Measurements from ENCODE around the gene ADAMTS2.
"Not testable (repeated sequence)": the region's sequence is repeated elsewhere in the genome, so short reads cannot be mapped to it uniquely, and the experiment has no call there.

ADAMTS2 gene

DNA sequence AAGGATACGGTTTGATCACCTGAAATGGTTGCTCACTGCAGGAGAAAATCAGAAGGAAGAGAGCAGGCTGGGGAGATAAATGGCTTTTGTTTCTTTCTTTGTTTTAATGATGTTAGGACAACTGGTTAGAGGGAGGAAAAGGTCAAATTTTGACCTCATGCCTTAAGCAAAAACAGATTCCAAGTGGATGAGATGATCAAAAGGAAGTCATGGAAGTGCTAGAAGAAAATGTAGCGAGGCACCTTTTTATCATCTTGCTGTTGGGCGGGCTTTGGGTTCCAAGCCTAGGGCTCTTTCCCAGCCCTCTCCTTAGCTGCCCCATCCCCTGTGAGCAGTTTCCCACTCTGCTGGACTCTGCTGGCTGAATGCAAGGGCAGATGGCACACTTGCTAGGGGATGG lies 127.9 kb downstream of the ADAMTS2 start:
- no peak overlapping the region for H3K4me3 ChIP-seq (ENCODE audit: low read length)

DNA sequence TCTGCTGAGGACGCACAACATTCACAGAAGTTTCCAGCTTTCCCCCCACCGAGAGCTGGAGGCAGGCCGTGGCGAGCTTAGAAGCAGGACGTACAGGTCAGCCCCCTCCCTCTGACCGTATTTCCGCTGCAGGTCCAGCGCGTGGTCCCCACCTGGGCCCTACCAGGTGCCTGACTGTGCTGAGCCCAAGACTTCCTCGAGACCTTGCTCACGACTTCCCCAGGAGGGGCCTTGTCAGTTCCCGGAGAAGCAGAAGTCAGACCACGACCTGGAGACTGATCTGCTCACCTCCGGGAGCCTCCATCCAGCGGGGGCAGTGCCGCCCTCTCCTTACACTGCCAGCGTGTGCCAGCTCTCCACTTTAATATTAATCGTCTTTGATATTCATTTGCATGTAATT lies 128.9 kb downstream of the ADAMTS2 start:
- DNase-seq (ENCODE audit: low read depth, low spot score); H3K4me3 ChIP-seq (ENCODE audit: low read length): not testable (repeated sequence)

More for the DNA sequence above, 127.9 kb downstream of the ADAMTS2 start:
- no peak for DNase-seq (ENCODE audit: low read depth, low spot score)

DNA sequence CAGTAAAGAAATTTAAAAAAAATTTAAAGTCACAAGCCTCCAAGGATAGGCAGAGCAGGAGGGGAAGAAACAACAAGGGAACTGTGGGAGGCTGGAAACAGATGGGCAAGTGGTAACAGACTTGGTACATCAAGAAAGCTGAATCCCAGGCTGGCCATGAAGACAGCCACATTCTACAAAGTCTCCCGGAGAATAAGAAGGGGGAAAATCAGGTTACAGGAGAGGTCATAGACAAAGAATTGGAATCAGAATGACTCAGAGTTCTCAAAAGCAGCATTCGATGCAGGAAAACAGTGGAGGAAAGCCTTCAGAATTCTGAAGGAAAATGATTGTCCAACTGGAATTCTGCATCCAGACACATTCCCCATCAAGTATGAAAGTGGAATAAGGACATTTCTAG lies 129.7 kb downstream of the ADAMTS2 start:
- no peak for DNase-seq (ENCODE audit: low read depth, low spot score)

DNA sequence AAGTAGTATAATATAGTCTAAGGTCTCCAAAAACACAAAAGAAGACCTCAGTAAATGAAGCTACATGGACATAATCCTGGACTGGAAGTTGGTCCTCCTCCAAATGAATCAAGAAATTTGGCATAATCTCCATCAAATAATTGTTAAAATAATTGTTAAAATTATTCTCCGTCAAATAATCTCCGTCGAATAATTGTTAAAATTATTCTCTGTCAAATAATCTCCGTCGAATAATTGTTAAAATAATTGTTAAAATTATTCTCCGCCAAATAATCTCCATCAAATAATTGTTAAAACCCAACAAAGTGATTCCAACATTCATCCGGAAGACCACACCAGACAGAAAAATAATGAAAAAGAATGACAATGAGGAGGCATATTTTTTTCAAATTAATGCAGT lies 130.6 kb downstream of the ADAMTS2 start:
- no peak overlapping the region for H3K4me3 ChIP-seq (ENCODE audit: low read length)
- no peak for DNase-seq (ENCODE audit: low read depth, low spot score)

More for the DNA sequence above, 129.7 kb downstream of the ADAMTS2 start:
- H3K4me3 ChIP-seq (ENCODE audit: low read length), result no peak overlapping the region

DNA sequence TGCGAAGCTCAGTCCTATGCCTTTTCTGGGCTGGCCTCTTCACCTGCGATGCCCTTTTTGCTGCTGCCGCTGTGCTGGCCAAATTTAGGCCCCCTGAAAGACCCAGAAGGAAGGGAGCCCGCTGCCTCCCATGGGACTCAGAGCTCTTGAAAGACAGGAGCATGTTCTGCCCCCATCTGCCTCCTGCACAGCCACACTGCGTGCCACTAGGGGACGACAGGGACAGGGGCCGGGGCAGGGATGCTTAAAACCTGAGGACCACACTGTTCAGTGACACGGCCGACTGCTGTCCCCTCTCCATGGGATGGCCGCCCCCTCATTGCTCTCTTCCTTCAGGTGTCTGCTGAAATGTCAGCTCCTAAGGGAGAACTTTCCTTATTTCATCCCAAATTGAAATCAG lies 132.4 kb downstream of the ADAMTS2 start:
- DNase-seq (ENCODE audit: low read depth, low spot score), result no peak
- no peak overlapping the region for H3K4me3 ChIP-seq (ENCODE audit: low read length)

DNA sequence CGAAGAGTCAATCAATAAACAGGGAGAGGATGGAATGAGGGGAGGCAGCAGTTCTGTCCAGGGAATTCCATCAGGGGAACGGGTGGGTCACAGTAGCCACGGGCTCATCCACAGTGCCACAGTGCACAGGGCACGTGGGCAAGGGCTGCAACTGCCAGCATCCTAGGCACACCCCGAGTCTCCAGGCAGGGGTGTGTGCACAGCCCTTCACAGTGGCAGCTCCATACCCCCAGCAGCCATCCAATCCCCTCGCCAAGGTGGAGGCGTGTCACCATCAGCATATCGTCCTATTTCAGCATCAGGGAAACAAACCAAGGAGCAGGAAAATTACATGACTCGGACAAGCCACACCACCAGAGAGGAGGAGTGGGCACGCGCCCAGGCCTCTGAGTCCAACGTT lies 133.6 kb downstream of the ADAMTS2 start:
- H3K4me3 ChIP-seq (ENCODE audit: low read length), result no peak overlapping the region
- DNase-seq (ENCODE audit: low read depth, low spot score), result no peak

DNA sequence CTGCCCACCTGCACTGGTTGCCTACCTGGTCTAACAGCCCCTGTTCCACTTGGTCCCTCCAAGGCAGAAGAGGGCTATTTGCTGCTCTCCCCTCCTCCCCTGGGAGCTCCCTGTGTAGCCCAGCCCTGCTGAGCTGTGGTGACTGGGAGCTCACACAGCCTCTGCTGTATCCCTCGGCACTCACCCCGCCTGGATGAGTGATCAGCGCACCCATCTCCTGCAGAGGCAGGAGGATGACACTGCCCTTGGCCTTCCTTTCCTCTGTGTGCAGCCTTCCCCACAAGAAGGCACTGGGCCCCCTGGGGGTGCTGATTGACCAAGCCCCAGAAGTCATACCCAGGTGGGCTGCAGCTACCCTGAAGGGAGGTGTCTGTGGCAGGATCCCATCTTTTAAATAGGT lies 134.2 kb downstream of the ADAMTS2 start:
- DNase-seq (ENCODE audit: low read depth, low spot score), result no peak
- H3K4me3 ChIP-seq (ENCODE audit: low read length), result no peak overlapping the region

DNA sequence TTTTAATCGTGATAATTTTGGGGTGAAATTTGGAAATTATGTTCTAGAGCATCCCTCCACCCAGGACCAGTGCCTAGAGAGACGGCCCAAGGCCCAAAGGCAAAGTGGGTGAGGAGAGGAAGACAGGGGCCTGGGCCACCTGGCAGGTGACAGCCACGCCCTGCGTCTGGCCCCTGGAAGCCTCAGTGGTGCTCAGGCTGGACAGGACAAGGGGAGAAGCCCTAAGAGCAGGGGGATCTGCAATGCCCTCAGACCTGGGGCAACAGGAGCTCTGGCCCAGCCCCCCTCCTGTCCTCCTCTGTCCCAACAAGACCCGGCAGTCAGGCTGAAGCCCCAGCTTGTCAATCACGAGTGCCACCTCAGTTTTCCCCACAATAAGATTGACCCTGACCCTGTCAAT lies 134.8 kb downstream of the ADAMTS2 start:
- no peak for DNase-seq (ENCODE audit: low read depth, low spot score)
- H3K4me3 ChIP-seq (ENCODE audit: low read length), result no peak overlapping the region

DNA sequence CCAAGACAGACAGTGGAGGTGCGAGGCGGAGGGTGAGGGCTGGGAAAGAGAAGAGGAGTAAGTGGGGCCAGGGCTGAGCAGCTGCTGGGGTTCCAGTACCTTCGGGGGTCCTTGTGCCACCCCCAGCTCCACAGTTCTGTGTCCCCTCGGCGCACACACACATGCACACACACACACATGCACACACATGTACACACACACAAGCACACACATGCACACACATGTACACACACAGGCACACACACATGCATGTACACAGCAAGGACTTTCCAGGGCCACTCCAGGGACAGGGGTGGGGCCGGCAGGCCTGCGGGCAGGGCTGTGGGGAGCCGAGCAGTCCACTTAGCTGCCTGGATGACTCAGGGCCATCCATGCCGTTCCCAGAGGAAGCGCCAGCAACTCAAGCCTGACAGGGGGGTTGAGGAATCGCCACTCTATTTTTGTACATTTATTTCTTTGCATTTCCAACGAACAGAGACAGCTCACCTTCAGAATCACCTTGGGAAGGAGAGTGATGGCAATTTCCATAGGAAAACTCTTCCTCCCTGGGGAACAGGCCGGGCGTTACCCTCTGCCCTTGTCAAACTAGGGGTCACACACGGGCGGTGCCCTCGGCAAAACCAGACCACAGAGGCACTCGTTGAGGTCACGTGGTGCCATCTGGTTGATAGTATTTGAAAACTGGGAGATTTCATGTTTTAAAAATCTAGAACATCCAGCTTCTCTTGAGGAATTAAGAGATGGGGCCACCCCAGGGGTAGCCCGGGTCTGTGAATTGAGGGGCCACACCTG lies 135.7 kb downstream of the ADAMTS2 start:
- no peak for DNase-seq (ENCODE audit: low read depth, low spot score)
- H3K4me3 ChIP-seq (ENCODE audit: low read length), result no peak overlapping the region

DNA sequence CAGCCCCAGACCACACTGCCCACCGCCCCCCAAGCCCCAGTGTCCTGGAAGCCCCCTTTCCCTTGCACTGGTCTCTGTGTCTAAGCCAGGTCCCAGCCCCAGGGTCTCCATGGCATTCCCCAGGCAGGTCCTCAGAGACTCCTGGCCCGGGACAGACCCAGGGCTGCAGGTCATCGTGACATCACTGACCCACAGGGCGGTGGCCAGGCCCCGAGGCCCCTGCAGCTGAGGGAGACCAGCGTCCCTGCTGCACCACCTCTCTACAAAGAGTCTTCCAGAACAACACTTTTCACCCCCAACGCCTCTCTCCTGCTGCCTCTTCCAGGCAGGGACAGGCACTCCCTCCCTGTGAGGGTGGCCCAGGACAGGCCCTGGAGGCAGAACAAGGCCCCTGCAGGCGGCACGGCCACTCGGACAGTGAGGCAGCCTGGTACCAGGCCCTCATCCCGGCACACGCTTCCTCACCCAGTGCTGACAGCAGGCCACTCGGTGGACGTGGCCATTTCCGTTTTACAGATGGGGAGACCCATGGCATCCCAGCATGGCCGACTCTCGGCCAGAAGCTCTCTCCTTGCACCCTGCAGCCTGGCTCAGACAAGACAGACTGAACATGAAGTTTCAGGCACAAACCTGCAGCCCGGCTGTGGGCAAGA lies 136.4 kb downstream of the ADAMTS2 start:
- no peak overlapping the region for H3K4me3 ChIP-seq (ENCODE audit: low read length)
- DNase-seq (ENCODE audit: low read depth, low spot score), result no peak

DNA sequence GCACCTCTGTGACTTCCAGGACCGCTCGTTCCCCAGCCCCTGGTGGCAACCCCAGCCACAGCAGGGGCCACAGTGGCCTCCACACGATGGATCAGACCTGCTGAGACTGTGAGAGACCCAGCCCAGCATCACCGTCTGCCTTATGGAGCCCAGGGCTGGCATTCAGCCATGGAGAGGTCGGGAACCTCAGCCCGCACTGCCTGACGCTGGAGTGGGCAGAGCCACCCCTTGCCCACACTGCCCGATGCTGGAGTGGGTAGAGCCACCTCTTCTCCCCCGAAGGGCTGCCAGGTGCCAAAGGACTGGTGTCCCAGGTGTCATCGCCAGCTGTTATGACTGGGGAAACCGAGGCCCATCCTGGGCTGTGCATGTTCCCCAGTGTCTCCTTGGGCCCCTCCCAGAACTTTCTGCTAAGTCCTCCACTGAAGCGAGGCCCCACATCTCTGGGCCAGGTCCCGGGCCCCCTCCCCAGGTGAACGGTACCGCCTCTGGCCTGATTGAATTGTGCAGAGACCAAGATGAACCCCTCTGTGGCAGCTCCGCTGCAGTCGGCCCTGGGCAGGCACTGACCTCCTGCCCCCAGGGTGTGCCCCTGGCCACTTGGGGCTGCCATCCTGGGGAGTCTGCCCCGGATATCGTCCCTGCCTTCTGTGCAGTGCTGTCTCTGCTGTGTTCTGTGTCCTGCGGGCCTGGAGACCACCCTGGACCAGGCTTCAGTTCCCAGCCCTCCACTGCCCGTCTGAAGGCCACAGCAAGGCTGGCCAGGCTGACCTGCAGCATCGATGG lies 137.1 kb downstream of the ADAMTS2 start:
- DNase-seq (ENCODE audit: low read depth, low spot score), result no peak
- H3K4me3 ChIP-seq (ENCODE audit: low read length), result no peak overlapping the region

DNA sequence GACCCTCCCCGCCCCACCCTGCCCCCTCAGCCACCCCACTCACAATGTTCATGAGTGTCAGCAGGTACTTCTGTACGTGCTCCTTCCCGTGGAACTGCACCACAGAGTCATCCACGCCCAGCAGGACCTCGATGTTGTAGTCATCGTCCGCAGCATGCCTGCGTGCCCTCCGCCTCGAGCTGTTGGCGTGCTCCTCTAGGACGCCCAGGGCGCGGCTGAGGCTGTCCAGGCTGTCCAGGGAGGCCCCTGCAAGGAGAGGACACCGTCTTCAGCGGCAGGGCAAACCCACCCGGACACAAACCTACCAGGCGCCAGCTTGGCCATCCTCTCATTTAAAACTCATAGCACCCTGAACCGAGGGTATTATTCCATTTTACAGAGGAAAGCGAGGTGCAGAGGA lies 137.8 kb downstream of the ADAMTS2 start:
- no peak for DNase-seq (ENCODE audit: low read depth, low spot score)
- H3K4me3 ChIP-seq (ENCODE audit: low read length), result no peak overlapping the region

DNA sequence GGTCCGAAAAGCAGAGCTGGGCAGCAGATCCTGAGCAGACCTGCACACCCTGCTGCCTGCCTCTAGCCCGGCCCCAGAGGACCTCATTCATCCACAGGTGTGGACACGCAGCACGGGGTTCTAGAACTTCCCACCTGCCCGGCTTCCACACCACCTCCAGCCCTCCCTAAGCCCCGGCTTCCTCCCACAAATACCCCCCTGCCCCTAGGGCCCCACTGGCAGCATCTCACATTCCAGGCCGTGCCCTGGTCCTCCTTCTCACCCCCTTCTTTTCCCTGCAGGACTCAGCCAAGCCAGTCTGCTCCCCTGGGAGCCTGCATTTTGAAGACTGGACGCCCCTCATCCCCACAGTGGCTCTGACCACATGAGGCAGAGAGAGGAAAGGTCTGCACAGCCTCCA lies 138.9 kb downstream of the ADAMTS2 start:
- DNase-seq (ENCODE audit: low read depth, low spot score), result no peak
- H3K4me3 ChIP-seq (ENCODE audit: low read length), result no peak overlapping the region

DNA sequence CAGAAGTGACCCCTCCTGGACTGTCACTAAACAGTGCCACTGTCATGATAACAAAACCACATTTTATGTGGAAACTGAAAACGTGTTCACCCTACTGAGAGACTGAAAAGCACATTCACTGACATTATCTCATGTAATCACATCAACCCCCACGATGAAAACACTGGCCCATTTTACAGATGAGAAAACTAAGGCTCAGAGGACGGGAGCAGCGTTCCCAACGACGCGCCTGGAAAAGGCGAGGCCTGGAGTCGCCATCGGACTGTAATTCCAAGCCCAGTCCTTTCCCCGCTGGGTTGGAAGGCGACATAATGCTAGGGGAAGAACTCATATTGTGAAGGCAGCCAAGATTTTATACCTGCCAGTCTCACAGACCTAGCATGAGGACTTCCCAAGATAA lies 140.0 kb downstream of the ADAMTS2 start:
- no peak for DNase-seq (ENCODE audit: low read depth, low spot score)
- no peak overlapping the region for H3K4me3 ChIP-seq (ENCODE audit: low read length)

DNA sequence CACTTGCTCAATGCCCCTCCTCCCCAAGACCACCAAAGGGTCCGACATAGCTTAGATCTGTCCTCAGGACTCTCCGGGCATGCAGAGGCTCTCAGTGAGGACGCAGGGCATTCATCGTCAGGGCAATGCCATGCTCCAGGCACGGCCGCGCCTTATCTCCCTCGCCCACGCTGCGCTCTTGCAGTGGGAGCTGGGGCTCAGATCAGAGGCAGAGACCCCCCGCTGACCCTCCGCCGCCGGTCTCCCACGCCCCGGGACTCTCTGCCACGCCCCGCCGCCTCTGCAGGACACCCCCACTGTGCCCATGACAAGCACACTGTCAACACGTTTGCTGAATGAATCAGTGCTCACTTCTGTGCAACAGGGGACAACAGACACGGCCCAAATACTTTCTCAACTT lies 140.7 kb downstream of the ADAMTS2 start:
- no peak for DNase-seq (ENCODE audit: low read depth, low spot score)
- H3K4me3 ChIP-seq (ENCODE audit: low read length), result no peak overlapping the region

DNA sequence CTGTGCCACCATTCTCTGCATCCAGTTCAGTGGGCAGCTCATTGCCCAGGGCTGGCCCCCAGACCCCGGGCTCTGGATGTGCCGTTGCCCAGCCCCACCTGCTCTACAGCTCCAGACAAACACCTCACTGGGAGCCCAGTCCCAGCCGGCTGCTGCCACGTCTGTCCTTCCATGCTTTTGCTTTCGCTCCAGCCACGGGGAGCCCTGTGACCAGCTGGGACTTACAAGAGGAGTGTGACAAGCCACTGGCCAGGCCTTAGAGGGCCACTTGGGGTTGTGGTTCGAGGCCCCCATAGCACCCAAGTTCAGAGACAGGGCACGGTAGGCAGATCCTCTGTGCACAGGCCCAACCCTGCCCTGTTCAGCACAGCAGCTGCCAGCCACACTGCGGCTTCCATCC lies 142.0 kb downstream of the ADAMTS2 start:
- H3K4me3 ChIP-seq (ENCODE audit: low read length), result no peak overlapping the region
- DNase-seq (ENCODE audit: low read depth, low spot score), result no peak

DNA sequence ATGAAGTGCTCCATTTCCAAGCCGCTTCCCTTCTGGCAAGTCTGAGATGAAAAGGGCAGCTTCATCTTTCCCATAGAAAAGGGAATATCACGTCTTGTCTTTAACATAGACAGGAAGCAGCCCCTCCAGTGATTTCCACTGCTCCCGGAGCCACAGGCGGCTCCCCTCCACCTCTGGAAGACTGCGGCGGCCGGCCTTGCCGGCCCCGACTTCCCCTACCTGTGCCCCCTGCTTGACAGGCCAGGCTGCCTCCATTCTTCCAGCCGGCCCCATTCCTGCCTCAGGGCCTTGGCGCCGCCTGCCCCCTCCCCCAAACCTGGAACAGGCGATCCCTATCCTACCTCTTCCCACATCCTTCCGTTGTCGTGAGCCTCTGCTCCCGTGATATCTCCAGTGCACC lies 143.3 kb downstream of the ADAMTS2 start:
- no peak overlapping the region for H3K4me3 ChIP-seq (ENCODE audit: low read length)
- no peak for DNase-seq (ENCODE audit: low read depth, low spot score)

DNA sequence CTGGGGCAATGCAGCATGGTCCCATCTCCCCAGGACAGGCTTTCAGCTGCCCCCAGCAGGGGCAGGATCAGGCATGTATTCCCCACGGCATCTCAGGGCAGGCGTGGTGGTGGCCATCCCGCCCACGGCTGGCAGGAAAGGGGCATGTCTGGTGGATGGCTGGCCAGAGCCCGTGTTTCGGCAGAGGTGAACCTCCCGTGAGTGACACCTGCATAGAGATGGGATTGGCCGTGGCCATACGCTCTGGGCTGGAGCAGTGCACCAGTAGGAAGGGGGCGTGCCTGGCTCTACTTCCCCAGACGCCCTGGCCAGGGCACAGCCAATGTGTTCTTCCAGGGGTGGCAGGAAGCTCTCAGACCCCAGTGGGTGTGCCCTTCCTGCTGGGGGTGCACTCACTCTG lies 146.0 kb downstream of the ADAMTS2 start:
- no peak overlapping the region for H3K4me3 ChIP-seq (ENCODE audit: low read length)
- no peak for DNase-seq (ENCODE audit: low read depth, low spot score)

DNA sequence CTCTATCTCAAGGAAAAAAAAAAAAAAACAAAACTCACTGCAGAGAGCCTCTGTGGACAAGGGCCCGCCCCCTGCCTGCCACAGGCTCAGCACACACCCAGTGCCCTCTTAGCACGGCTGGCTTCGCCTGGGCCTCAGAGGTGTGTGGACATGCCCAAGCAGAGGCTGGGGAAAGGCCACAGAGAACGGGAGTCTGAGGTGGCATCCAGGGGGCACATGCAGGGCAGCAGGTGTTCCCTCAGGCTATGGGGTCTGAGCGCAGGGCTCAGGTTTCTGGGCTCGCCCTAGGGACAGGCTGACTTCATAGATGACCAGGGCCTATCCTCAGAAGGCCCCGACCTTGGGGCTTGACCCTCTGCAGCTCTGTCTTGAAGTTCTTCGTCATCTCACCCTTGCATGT lies 146.4 kb downstream of the ADAMTS2 start:
- H3K4me3 ChIP-seq (ENCODE audit: low read length), result no peak overlapping the region
- DNase-seq (ENCODE audit: low read depth, low spot score), result no peak

DNA sequence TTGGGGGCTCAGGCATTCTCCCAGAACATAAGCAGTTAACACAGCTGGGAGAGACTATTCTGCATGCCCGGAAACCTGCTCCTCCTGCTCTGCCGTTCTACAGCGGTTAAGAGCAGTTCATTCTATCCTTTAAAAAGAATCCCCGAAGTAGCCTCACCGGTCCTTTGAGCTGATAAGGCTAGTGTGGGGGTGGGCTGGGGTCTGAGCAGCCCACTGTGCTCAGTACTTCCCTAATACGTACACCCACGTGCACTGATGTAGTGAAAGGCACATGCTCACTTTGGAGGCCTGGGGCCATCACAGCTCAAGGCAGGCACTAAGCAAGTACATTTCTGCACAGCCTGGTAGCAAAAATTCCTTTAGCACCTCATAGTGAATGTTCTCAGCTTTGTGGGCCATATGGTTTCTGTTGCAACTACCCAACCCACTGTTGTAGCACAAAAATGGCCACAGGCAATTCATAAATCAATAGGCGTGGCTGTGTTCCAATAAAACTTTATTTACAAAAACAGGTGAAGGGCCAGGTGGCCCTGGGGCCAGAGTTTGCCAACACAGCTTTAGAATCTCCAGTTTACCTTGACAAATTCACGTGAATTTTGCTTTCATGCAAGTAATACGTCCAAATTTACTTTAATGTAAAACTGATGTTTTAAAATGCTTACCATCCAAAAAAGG lies 148.7 kb downstream of the ADAMTS2 start:
- no peak for DNase-seq (ENCODE audit: low read depth, low spot score)
- no peak overlapping the region for H3K4me3 ChIP-seq (ENCODE audit: low read length)
